ENCODE results near the gene TAC4.

TAC4 gene

GRCh38 chr17:49853470-49854015 is 5.7 kb upstream of the TAC4 start:
- H3K4me3 ChIP-seq (ENCODE audit: low read depth, low read length), result no peak overlapping the region
- no peak for TF ChIP-seq CTCF (IDR thresholded peaks at IDR 0.05; ENCODE audit: borderline replicate concordance, insufficient read depth, low read depth, low read length)

- peak; percentile 77 for TF ChIP-seq CTCF (IDR thresholded peaks at IDR 0.05; ENCODE audit: borderline replicate concordance, insufficient read depth, low read depth, low read length)
- H3K4me3 ChIP-seq (ENCODE audit: low read depth, low read length), result peak overlapping the region; percentile 52
Measured at GRCh38 chr17:49851387-49852291, 3.8 kb upstream of the TAC4 start.

DNA sequence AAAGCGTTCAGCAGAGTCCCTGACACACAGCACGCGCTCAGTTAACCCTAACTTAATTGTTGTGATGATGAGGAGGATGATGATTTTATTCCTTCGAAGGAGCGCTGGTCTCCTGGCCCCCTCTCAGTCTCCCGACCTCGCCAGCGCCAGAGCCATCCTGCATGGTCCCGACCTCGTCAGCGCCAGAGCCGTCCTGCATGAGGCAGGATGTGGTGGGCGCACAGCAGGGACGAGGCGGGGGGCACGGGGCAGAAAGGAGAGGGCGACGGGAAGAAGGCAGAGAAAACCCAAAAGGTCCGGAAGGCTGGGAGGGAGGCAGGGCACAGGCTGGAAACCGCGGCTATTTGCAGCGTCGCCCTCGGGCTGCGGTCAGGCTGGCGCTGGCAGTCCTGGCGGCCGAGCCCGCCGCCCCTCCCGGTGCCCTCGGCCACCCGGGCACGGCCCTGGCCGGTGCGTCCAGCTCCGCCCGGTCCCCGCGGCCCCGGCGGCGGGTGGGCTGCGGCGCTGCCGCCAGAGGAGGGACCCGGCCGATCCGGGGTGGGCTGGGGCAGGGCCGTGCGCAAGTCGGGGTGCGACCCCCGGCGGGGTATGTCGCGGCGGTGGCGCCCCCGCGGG is 3.0 kb upstream of the TAC4 start:
- no peak for TF ChIP-seq CTCF (IDR thresholded peaks at IDR 0.05; ENCODE audit: borderline replicate concordance, insufficient read depth, low read depth, low read length)
- H3K4me3 ChIP-seq (ENCODE audit: low read depth, low read length), result peak overlapping the region; percentile 52

DNA sequence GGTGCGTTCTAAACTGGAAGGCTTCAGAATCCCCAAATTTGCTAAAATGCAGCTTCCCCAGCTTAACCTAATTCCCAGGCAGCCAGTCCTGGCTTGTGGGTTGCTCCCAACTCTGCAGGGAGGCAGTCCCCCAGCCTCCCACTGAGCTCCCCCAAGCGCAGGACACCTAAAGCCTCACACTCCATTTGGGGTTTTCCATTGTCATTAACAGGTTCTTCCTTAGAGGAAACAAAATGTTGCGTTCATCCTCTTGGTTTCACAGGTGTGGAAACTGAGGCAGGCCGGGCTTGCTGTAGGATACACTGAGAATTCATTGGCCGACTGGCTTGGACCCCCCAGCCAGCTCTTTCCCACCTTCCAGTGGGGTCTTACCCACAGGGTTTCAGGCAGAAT is 2.3 kb upstream of the TAC4 start:
- H3K4me3 ChIP-seq (ENCODE audit: low read depth, low read length), result no peak overlapping the region
- no peak for TF ChIP-seq CTCF (IDR thresholded peaks at IDR 0.05; ENCODE audit: borderline replicate concordance, insufficient read depth, low read depth, low read length)

GRCh38 chr17:49848739-49849138 is 870 bp upstream of the TAC4 start:
- TF ChIP-seq CTCF (IDR thresholded peaks at IDR 0.05; ENCODE audit: borderline replicate concordance, insufficient read depth, low read depth, low read length), result no peak
- H3K4me3 ChIP-seq (ENCODE audit: low read depth, low read length), result no peak overlapping the region

DNA sequence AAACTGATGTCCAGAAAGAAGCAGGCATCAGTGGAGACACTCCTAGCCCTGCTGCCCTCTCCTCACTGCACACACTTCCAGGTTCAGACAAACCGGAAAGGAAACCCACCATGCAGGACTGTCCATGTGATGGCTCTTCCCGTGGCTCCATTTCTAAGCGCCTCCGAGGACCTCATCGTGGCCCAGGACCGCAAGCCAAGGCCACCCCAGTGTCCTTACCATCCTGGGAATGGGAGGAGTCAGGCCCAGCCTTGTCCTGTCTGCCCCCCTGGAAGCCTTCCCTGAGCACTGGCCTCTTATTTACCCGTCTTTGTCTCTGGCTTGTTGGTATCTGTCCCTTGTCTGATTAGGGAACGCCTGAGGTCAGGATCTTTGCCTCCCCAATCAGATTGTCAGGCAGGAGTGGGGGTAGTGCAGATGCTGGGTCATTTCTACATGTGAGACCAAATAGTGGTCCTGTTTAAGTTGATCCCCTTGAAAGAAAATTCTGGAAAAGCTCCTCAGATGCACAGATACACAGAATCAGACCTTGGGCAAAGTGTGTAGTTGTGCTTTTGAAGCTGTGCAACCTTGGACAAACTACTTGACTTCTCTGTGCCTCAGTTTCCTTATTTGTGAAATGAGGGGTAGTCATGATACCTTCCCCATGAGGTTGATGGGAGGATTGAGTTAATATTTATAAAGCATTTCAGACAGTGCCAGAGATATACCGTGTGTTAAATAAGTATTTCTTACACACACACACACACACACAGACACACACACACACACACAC is 744 bp downstream of the TAC4 start:
- H3K4me3 ChIP-seq (ENCODE audit: low read depth, low read length), result no peak overlapping the region
- TF ChIP-seq CTCF (IDR thresholded peaks at IDR 0.05; ENCODE audit: borderline replicate concordance, insufficient read depth, low read depth, low read length), result no peak
